SK-N-SH (cell line): ENCODE data around the gene TRAM2. TPM values are rescaled to one million over a fixed set of nuclear protein-coding genes. Genes with fewer than 3 reads are reported as not detected.
"Not testable (repeated sequence)": the region's sequence is repeated elsewhere in the genome, so short reads cannot be mapped to it uniquely, and the experiment has no call there.

Source experiments
- CTCF ChIA-PET: fragments of 300-600, 350-600 bp; formaldehyde crosslinking; extraction: SDS; loops from one replicate; lab custom pipeline; 2021; lab: Yijun Ruan, JAX
- POLR2A ChIA-PET: fragments of 350-600 bp; sonication (Branson Sonifier 250); formaldehyde crosslinking; extraction: SDS; loops from one replicate; lab custom pipeline; 2020; ENCODE audit warnings: antibody characterized with exemption, inconsistent platforms; lab: Yijun Ruan, JAX
- DNase-seq: peaks from one replicate; pipeline ENCODE4 v3.0.0; 2012
- H2AFZ ChIP-seq: fragments of 200-600 bp; sonication (generic); 2 replicates; pipeline ENCODE4 v1.8.1; 2016; ENCODE audit warnings: antibody characterized with exemption, mild to moderate bottlenecking, low read depth
- H3F3A ChIP-seq: fragments of 200-600 bp; sonication (generic); replicated peaks from 2 replicates; pipeline ENCODE3; 2016; ENCODE audit warnings: antibody characterized with exemption, mild to moderate bottlenecking; ENCODE audit not compliant: insufficient read depth
- H3K27ac ChIP-seq, 2 experiments: fragments of 200-500 bp in 1 of 2; fragments of 200-600 bp in 1 of 2; sonication (Bioruptor generic) in 1 of 2; sonication (generic), shearing (Covaris generic) in 1 of 2; 2 replicates each; pipeline versions ENCODE4 v1.5.1 to v1.6.1; 2014 to 2016; ENCODE audit warnings: low read depth in 2 of 2, inconsistent platforms in 1 of 2, low read length in 1 of 2, mild to moderate bottlenecking in 1 of 2, mixed read lengths in 1 of 2
- H3K27me3 ChIP-seq: fragments of 200-600 bp; sonication (generic), shearing (Covaris generic); 2 replicates; pipeline ENCODE4 v1.6.1; 2016; ENCODE audit warnings: mixed run types; ENCODE audit not compliant: insufficient read depth
- H3K36me3 ChIP-seq, 2 experiments: fragments of 200-500 bp in 1 of 2; fragments of 200-600 bp in 1 of 2; sonication (Bioruptor generic) in 1 of 2; sonication (generic) in 1 of 2; replicated peaks in 1 of 2; 2 replicates each; pipeline versions ENCODE3 to v1.5.1; 2014 to 2016; ENCODE audit warnings: low read length in 1 of 2, mild to moderate bottlenecking in 1 of 2; ENCODE audit not compliant: insufficient read depth in 2 of 2, control insufficient read depth in 1 of 2
- H3K4me1 ChIP-seq, 2 experiments: fragments of 200-500 bp in 1 of 2; fragments of 200-600 bp in 1 of 2; sonication (Bioruptor generic) in 1 of 2; sonication (generic), shearing (Covaris generic) in 1 of 2; 2 replicates each; pipeline versions ENCODE4 v1.5.1 to v1.6.1; 2014 to 2016; ENCODE audit warnings: low read depth in 1 of 2, low read length in 1 of 2, mixed run types in 1 of 2; ENCODE audit not compliant: insufficient read depth in 2 of 2, control insufficient read depth in 1 of 2
- H3K4me2 ChIP-seq: fragments of 200-600 bp; sonication (generic), shearing (Covaris generic); 2 replicates; pipeline ENCODE4 v1.6.1; 2017; ENCODE audit warnings: mixed run types
- H3K4me3 ChIP-seq, 2 experiments: fragments of 200-500 bp in 1 of 2; fragments of 200-600 bp in 1 of 2; sonication (Bioruptor generic) in 1 of 2; sonication (generic), shearing (Covaris generic) in 1 of 2; 2 replicates each; pipeline versions ENCODE4 v1.5.1 to v1.8.1; 2014 to 2016; ENCODE audit warnings: low read depth in 2 of 2, inconsistent platforms in 1 of 2, low read length in 1 of 2, mild to moderate bottlenecking in 1 of 2, mixed read lengths in 1 of 2, moderate library complexity in 1 of 2
- H3K79me2 ChIP-seq: fragments of 200-600 bp; sonication (generic); 2 replicates; pipeline ENCODE4 v1.8.1; 2017; ENCODE audit warnings: mild to moderate bottlenecking; ENCODE audit not compliant: insufficient read depth
- H3K9ac ChIP-seq: fragments of 200-600 bp; sonication (generic); 2 replicates; pipeline ENCODE4 v1.6.1; 2017; ENCODE audit warnings: mixed run types
- H3K9me2 ChIP-seq: fragments of 200-600 bp; sonication (generic); 2 replicates; pipeline ENCODE4 v1.6.1; 2017; ENCODE audit warnings: mixed run types
- H3K9me3 ChIP-seq: fragments of 200-600 bp; sonication (generic); 2 replicates; pipeline ENCODE4 v1.6.1; 2017; ENCODE audit warnings: mixed run types, mild to moderate bottlenecking, moderate library complexity
- H4K20me1 ChIP-seq: fragments of 200-600 bp; sonication (generic); 2 replicates; pipeline ENCODE4 v1.6.1; 2017; ENCODE audit warnings: mild to moderate bottlenecking, mixed run types; ENCODE audit not compliant: insufficient read depth
- CHD2 ChIP-seq: fragments of 150-350 bp; IDR thresholded peaks from 2 replicates; pipeline ENCODE4 v1.6.1; 2018; ENCODE audit warnings: low read length; ENCODE audit not compliant: partially characterized antibody
- ELF1 ChIP-seq: IDR thresholded peaks from 2 replicates; pipeline ENCODE4 v1.4.0; 2012
- EP300 ChIP-seq, 2 experiments: IDR thresholded peaks; 2 replicates each; pipeline versions ENCODE4 v1.4.0 to v1.6.1; 2012; ENCODE audit warnings: borderline replicate concordance in 1 of 2, low read depth in 1 of 2, low read length in 1 of 2
- JUND ChIP-seq: IDR thresholded peaks from 2 replicates; pipeline ENCODE4 v1.4.0; 2012
- MEF2A ChIP-seq: IDR thresholded peaks from 2 replicates; pipeline ENCODE4 v1.4.0; 2012; ENCODE audit warnings: low read depth, borderline replicate concordance
- MXI1 ChIP-seq: IDR thresholded peaks from 2 replicates; pipeline ENCODE4 v1.6.1; 2012; ENCODE audit warnings: mild to moderate bottlenecking, low read depth, low read length, improper control_type of control experiment
- NFIC ChIP-seq: IDR thresholded peaks from 2 replicates; pipeline ENCODE4 v1.4.0; 2012; ENCODE audit warnings: borderline replicate concordance
- NRF1 ChIP-seq: IDR thresholded peaks from 2 replicates; pipeline ENCODE4 v1.6.1; 2012; ENCODE audit warnings: low read depth, mild to moderate bottlenecking, low read length
- RAD21 ChIP-seq: IDR thresholded peaks from 2 replicates; pipeline ENCODE4 v1.6.1; 2012; ENCODE audit warnings: mild to moderate bottlenecking, low read length
- REST ChIP-seq: IDR thresholded peaks from 2 replicates; pipeline ENCODE4 v1.6.1; 2012; ENCODE audit warnings: mild to moderate bottlenecking, low read depth, low read length, moderate library complexity
- RXRA ChIP-seq: IDR thresholded peaks from 2 replicates; pipeline ENCODE4 v1.4.0; 2012; ENCODE audit warnings: low read depth, mild to moderate bottlenecking, borderline replicate concordance
- SMC3 ChIP-seq: IDR thresholded peaks from 2 replicates; pipeline ENCODE4 v1.6.1; 2012; ENCODE audit warnings: low read depth, low read length, improper control_type of control experiment
- TEAD4 ChIP-seq: IDR thresholded peaks from 2 replicates; pipeline ENCODE4 v1.4.0; 2012; ENCODE audit warnings: mild to moderate bottlenecking, borderline replicate concordance; ENCODE audit not compliant: insufficient read depth
- WGBS: methylation state at CpG from one replicate; pipeline ENCODE4 v1.1.6; 2017; ENCODE audit warnings: low lambda C conversion rate; 5-methylcytosine and 5-hydroxymethylcytosine counted together
- polyA plus RNA-seq, 3 experiments: library from polyadenylated mRNA; depleted of rRNA; stranded (reverse); fragments of >200 nt; gene quantifications; 2 replicates each; pipeline ENCODE4 v1.2.3, GENCODE V29; 2012
- TF ChIP-seq, protein P1 (sequence below): IDR thresholded peaks from 2 replicates; pipeline ENCODE4 v1.4.0; 2012; ENCODE audit warnings: low read depth, borderline replicate concordance

Gene TRAM2
- polyA plus RNA-seq, 1 of the 3 experiments (the other 2 are of a cell fraction): 26.4 TPM

DNA sequence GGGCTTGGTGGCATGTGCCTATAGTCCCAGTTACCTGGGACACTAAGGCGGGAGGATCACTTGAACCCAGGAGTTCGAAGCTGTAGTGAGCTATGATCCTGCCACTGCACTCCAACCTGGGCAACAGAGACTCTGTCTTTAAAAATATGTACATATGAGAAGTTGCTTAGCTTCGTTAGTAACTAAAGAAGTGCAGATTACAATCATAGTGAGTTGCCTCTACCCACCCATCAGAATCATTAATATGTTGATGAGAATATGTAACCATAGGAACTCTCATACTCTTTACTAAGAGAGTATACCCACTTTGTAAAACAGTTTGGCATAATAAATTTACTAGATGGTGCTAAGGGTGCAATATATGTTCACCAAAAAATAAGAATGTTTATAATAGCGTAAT, 102.7 kb downstream of the TRAM2 start (continued):
- TF ChIP-seq EP300 (IDR thresholded peaks at IDR 0.05; ENCODE audit: borderline replicate concordance in 1 of 2, low read depth in 1 of 2, low read length in 1 of 2): no peak
- TF ChIP-seq CHD2: no peak

- 83% methylated on average over 2 of the region's 2 CpGs for WGBS
These were observed 115.7 kb downstream of the TRAM2 start for GRCh38 chr6:52461194-52461593.

DNA sequence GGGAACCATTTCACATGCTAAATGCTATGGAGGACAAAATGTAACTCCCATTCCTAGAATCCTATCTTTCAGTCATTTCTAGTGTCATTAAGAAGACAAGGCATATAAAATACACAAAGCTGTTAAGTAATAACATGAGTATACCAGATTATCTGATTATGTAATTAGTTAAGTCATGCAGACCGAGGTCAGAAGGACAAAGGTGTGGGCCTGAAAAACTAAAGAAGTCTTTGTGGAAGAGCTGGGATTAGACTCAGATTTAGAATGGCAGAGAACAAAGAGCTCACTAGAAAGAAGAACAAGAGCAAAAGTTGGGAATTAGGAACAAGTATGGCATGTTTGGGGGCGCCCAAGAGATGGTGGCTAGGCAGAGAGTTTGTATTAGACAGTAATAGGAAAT, 119.8 kb downstream of the TRAM2 start:
- H3K9ac ChIP-seq: no peak overlapping the region
- TF ChIP-seq JUND: no peak
- TF ChIP-seq, protein P1, sequence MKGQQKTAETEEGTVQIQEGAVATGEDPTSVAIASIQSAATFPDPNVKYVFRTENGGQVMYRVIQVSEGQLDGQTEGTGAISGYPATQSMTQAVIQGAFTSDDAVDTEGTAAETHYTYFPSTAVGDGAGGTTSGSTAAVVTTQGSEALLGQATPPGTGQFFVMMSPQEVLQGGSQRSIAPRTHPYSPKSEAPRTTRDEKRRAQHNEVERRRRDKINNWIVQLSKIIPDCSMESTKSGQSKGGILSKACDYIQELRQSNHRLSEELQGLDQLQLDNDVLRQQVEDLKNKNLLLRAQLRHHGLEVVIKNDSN: no peak
- no peak for TF ChIP-seq CHD2
- no peak for TF ChIP-seq NRF1
- TF ChIP-seq NFIC: no peak
- no peak overlapping the region for H3K4me3 ChIP-seq
- H3K27ac ChIP-seq: no peak overlapping the region
- H3K36me3 ChIP-seq: peaks cover 5 to 14% of the 10 kb centered on the region in 2 experiments
- DNase-seq: no peak
- H4K20me1 ChIP-seq: no peaks in the 10 kb centered on the region
- H3K27me3 ChIP-seq: no peaks in the 10 kb centered on the region
- H3K9me2 ChIP-seq: no peaks in the 10 kb centered on the region
- no peak overlapping the region for H3K4me2 ChIP-seq
- no peaks in the 10 kb centered on the region; a peak in 1 of 4 replicates for H3K4me1 ChIP-seq
- 95% methylated on average over 2 of the region's 2 CpGs for WGBS
- no peak overlapping the region for H2AFZ ChIP-seq
- POLR2A ChIA-PET: no interaction called here
- H3K9me3 ChIP-seq: no peaks in the 10 kb centered on the region
- no peaks in the 10 kb centered on the region for H3K79me2 ChIP-seq
- CTCF ChIA-PET: no interaction called here
- H3F3A ChIP-seq: no peaks in the 10 kb centered on the region

More at GRCh38 chr6:52461194-52461593, 115.7 kb downstream of the TRAM2 start:
- H3K4me2 ChIP-seq, H3K4me1 ChIP-seq, H2AFZ ChIP-seq, H3K9me2 ChIP-seq, POLR2A ChIA-PET, H3K27ac ChIP-seq, H3K27me3 ChIP-seq, H3F3A ChIP-seq, H3K9me3 ChIP-seq, H3K4me3 ChIP-seq, H3K9ac ChIP-seq, DNase-seq, H3K36me3 ChIP-seq, H3K79me2 ChIP-seq, H4K20me1 ChIP-seq: not testable (repeated sequence)
- CTCF ChIA-PET: interaction anchor here (1.0 kb wide), 1 partner anchor 44 kb away, joined by 3 read pairs; no protein-coding TSS in a partner anchor

GRCh38 chr6:52454556-52454955, 122.3 kb downstream of the TRAM2 start:
- ChIA-PET CTCF (interaction anchor here (0.6 to 1.2 kb wide), 4 partner anchors 10 to 136 kb away, joined by 3 to 4 read pairs (median 4); no protein-coding TSS in a partner anchor), POLR2A (no interaction called here)
- H3K27ac ChIP-seq: no peak overlapping the region
- no peak overlapping the region for H3K4me2 ChIP-seq
- no peaks in the 10 kb centered on the region; a peak in 1 of 4 replicates for H3K4me1 ChIP-seq
- no peaks in the 10 kb centered on the region for H4K20me1 ChIP-seq
- no peaks in the 10 kb centered on the region for H3K9me2 ChIP-seq
- TF ChIP-seq MEF2A (no peak), RXRA (no peak), MXI1 (no peak), TEAD4 (no peak), REST (no peak), SMC3 (no peak), ELF1 (no peak), EP300 (IDR thresholded peaks at IDR 0.05; ENCODE audit: borderline replicate concordance in 1 of 2, low read depth in 1 of 2, low read length in 1 of 2) (no peak), RAD21 (no peak), JUND (no peak), NFIC (no peak)
- no peak overlapping the region for H3K9ac ChIP-seq
- no peak for DNase-seq
- H3K36me3 ChIP-seq: peaks cover 5 to 15% of the 10 kb centered on the region in 2 experiments
- H3F3A ChIP-seq: no peaks in the 10 kb centered on the region
- H2AFZ ChIP-seq: no peak overlapping the region
- no peaks in the 10 kb centered on the region for H3K79me2 ChIP-seq
- H3K27me3 ChIP-seq: no peaks in the 10 kb centered on the region
- H3K4me3 ChIP-seq: no peak overlapping the region
- no CpG with 5 or more reads among the region's 2 CpGs for WGBS
- no peaks in the 10 kb centered on the region for H3K9me3 ChIP-seq
